Breast epithelium (tissue), 3 donors: Measurements from ENCODE around the gene KCTD11.

Source experiments
- POLR2A ChIP-seq: fragments of 450-650 bp; IDR thresholded peaks from one replicate; pipeline ENCODE4 v1.6.1; 2016; ENCODE audit warnings: antibody characterized with exemption, mild to moderate bottlenecking, moderate library complexity
- TF ChIP-seq, protein P1 (sequence below), 3 donors: fragments of 450-650 bp; IDR thresholded peaks; one replicate each; pipeline ENCODE4 v1.5.1; 2016 to 2017; ENCODE audit warnings: antibody characterized with exemption in 3 of 3, mild to moderate bottlenecking in 3 of 3, moderate library complexity in 3 of 3

DNA sequence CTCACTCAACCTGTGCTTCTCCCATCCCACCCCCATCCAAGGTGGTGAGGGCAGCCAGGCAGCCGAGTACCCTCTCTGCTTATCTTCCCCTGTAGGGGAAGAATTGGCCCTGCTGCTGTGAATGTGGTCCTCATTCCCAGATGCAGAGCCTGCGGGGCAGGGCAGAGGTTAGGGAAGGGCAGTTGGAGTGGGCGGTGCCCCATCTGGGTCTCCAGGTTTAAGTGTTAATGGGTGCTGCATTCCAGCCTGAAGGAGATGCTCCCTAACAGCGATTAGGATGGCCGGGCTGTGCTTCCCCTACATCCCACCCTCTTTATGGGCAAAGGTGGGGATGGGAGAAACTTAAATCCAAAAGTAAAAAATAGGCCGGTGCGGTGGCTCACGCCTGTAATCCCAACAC lies 15.1 kb downstream of the KCTD11 start:
- TF ChIP-seq, protein P1, sequence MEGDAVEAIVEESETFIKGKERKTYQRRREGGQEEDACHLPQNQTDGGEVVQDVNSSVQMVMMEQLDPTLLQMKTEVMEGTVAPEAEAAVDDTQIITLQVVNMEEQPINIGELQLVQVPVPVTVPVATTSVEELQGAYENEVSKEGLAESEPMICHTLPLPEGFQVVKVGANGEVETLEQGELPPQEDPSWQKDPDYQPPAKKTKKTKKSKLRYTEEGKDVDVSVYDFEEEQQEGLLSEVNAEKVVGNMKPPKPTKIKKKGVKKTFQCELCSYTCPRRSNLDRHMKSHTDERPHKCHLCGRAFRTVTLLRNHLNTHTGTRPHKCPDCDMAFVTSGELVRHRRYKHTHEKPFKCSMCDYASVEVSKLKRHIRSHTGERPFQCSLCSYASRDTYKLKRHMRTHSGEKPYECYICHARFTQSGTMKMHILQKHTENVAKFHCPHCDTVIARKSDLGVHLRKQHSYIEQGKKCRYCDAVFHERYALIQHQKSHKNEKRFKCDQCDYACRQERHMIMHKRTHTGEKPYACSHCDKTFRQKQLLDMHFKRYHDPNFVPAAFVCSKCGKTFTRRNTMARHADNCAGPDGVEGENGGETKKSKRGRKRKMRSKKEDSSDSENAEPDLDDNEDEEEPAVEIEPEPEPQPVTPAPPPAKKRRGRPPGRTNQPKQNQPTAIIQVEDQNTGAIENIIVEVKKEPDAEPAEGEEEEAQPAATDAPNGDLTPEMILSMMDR (IDR thresholded peaks at IDR 0.05), result no peak
- TF ChIP-seq POLR2A, result no peak
